HCT116 (cell line): ENCODE data around the gene PCBP1.

Source experiments
- CEBPB ChIP-seq: IDR thresholded peaks from 2 replicates; pipeline ENCODE4 v1.6.1; 2012; ENCODE audit warnings: low read depth
- EGR1 ChIP-seq: IDR thresholded peaks from 2 replicates; pipeline ENCODE4 v1.6.1; 2012; ENCODE audit warnings: low read depth
- EZH2 ChIP-seq: fragments of 200-600 bp; sonication (generic); IDR thresholded peaks from 2 replicates; pipeline ENCODE4 v1.6.1; 2017; ENCODE audit warnings: antibody characterized with exemption, mixed run types
- EZH2phosphoT487 ChIP-seq: fragments of 200-600 bp; IDR thresholded peaks from 2 replicates; pipeline ENCODE4 v1.6.1; 2018; ENCODE audit warnings: antibody characterized with exemption, borderline replicate concordance
- JUND ChIP-seq: IDR thresholded peaks from 2 replicates; pipeline ENCODE4 v1.6.1; 2012
- POLR2A ChIP-seq: IDR thresholded peaks from 2 replicates; pipeline ENCODE4 v1.7.0; 2011; ENCODE audit warnings: borderline replicate concordance; ENCODE audit not compliant: insufficient read depth, insufficient read length; ENCODE audit errors: extremely low read depth
- POLR2AphosphoS5 ChIP-seq: IDR thresholded peaks from 2 replicates; pipeline ENCODE4 v1.6.1; 2011; ENCODE audit warnings: mild to moderate bottlenecking, low read depth, low read length, moderate library complexity
- RAD21 ChIP-seq: IDR thresholded peaks from 2 replicates; pipeline ENCODE4 v1.6.1; 2012; ENCODE audit warnings: low read depth, mild to moderate bottlenecking
- SRF ChIP-seq: IDR thresholded peaks from 2 replicates; pipeline ENCODE4 v1.6.1; 2012; ENCODE audit warnings: low read depth
- YY1 ChIP-seq: IDR thresholded peaks from 2 replicates; pipeline ENCODE4 v1.6.1; 2011; ENCODE audit warnings: low read length, low read depth, moderate library complexity, mild to moderate bottlenecking; ENCODE audit not compliant: insufficient replicate concordance; ENCODE audit errors: extremely low read depth
- ZFX ChIP-seq: fragments of 450-650 bp; IDR thresholded peaks from 2 replicates; pipeline ENCODE4 v1.6.1; 2017
- TF ChIP-seq, protein P1 (sequence below), 3 experiments: fragments of 200-600 bp in 1 of 3; sonication (generic) in 1 of 3; IDR thresholded peaks in 2 of 3; conservative IDR thresholded peaks in 1 of 3; 2 replicates each; pipeline ENCODE4 v1.5.1; 2012 to 2017; ENCODE audit warnings: low read depth in 2 of 3, low read length in 2 of 3, antibody characterized with exemption in 1 of 3, borderline replicate concordance in 1 of 3, control low read depth in 1 of 3, mild to moderate bottlenecking in 1 of 3, mixed read lengths in 1 of 3, mixed run types in 1 of 3, moderate library complexity in 1 of 3; ENCODE audit not compliant: insufficient read depth in 1 of 3
- TF ChIP-seq, protein P2 (sequence below): IDR thresholded peaks from 2 replicates; pipeline ENCODE4 v1.6.1; 2012; ENCODE audit warnings: low read depth
- TF ChIP-seq, protein P3 (sequence below): IDR thresholded peaks from 2 replicates; pipeline ENCODE4 v1.6.1; 2012

DNA sequence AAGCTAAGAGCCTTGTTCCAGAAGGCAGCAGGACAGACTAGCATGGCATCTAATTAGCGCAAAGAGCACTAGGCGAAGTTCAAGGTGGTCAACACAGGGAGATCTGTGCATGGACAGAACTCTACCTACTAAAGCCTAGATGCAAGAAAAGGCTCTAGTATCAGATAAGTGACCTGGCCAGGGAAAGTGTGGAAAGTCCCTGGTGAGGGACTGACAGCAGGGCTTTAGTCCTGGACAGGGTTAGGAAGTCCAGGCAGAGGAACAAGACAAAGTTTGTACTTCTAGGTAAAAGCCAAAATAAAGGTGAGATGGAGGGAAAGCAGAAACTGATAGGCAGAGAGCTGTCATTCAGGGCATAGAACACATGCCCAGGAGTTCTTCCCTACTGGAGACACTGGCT, 45.0 kb upstream of the PCBP1 start:
- TF ChIP-seq, protein P1, sequence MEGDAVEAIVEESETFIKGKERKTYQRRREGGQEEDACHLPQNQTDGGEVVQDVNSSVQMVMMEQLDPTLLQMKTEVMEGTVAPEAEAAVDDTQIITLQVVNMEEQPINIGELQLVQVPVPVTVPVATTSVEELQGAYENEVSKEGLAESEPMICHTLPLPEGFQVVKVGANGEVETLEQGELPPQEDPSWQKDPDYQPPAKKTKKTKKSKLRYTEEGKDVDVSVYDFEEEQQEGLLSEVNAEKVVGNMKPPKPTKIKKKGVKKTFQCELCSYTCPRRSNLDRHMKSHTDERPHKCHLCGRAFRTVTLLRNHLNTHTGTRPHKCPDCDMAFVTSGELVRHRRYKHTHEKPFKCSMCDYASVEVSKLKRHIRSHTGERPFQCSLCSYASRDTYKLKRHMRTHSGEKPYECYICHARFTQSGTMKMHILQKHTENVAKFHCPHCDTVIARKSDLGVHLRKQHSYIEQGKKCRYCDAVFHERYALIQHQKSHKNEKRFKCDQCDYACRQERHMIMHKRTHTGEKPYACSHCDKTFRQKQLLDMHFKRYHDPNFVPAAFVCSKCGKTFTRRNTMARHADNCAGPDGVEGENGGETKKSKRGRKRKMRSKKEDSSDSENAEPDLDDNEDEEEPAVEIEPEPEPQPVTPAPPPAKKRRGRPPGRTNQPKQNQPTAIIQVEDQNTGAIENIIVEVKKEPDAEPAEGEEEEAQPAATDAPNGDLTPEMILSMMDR (IDR thresholded peaks at IDR 0.05 in 2 of 3, conservative IDR thresholded peaks at IDR 0.05 in 1 of 3; ENCODE audit: borderline replicate concordance in 1 of 3, insufficient read depth in 1 of 3, low read depth in 2 of 3, low read length in 2 of 3), result no peak
- no peak for TF ChIP-seq RAD21
- TF ChIP-seq POLR2A, result no peak
- no peak for TF ChIP-seq YY1
- TF ChIP-seq EZH2phosphoT487, result no peak
- no peak for TF ChIP-seq ZFX
- TF ChIP-seq, protein P2, sequence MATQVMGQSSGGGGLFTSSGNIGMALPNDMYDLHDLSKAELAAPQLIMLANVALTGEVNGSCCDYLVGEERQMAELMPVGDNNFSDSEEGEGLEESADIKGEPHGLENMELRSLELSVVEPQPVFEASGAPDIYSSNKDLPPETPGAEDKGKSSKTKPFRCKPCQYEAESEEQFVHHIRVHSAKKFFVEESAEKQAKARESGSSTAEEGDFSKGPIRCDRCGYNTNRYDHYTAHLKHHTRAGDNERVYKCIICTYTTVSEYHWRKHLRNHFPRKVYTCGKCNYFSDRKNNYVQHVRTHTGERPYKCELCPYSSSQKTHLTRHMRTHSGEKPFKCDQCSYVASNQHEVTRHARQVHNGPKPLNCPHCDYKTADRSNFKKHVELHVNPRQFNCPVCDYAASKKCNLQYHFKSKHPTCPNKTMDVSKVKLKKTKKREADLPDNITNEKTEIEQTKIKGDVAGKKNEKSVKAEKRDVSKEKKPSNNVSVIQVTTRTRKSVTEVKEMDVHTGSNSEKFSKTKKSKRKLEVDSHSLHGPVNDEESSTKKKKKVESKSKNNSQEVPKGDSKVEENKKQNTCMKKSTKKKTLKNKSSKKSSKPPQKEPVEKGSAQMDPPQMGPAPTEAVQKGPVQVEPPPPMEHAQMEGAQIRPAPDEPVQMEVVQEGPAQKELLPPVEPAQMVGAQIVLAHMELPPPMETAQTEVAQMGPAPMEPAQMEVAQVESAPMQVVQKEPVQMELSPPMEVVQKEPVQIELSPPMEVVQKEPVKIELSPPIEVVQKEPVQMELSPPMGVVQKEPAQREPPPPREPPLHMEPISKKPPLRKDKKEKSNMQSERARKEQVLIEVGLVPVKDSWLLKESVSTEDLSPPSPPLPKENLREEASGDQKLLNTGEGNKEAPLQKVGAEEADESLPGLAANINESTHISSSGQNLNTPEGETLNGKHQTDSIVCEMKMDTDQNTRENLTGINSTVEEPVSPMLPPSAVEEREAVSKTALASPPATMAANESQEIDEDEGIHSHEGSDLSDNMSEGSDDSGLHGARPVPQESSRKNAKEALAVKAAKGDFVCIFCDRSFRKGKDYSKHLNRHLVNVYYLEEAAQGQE, result no peak
- TF ChIP-seq SRF, result no peak
- no peak for TF ChIP-seq CEBPB
- TF ChIP-seq EGR1, result no peak
- no peak for TF ChIP-seq POLR2AphosphoS5
- TF ChIP-seq EZH2, result no peak
- TF ChIP-seq, protein P3, sequence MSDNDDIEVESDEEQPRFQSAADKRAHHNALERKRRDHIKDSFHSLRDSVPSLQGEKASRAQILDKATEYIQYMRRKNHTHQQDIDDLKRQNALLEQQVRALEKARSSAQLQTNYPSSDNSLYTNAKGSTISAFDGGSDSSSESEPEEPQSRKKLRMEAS, result no peak
- TF ChIP-seq JUND, result no peak
